MM.1S (cell line): ENCODE data around the gene GABARAPL1.

ENCODE experiments used
- EZH2 ChIP-seq: fragments of 300-600 bp; sonication (generic); optimal IDR thresholded peaks from 2 replicates; pipeline ENCODE3; 2017; ENCODE audit warnings: low read depth, mild to moderate bottlenecking, antibody characterized with exemption, low read length, mixed read lengths
- TF ChIP-seq, protein P1 (sequence below): fragments of 300-600 bp; sonication (generic); IDR thresholded peaks from 2 replicates; pipeline ENCODE4 v1.5.1; 2016; ENCODE audit warnings: antibody characterized with exemption, low read length, mixed read lengths

GRCh38 chr12:10178821-10179220 is 33.9 kb upstream of the GABARAPL1 start, which contains the start of gene TMEM52B:
- TF ChIP-seq, protein P1, sequence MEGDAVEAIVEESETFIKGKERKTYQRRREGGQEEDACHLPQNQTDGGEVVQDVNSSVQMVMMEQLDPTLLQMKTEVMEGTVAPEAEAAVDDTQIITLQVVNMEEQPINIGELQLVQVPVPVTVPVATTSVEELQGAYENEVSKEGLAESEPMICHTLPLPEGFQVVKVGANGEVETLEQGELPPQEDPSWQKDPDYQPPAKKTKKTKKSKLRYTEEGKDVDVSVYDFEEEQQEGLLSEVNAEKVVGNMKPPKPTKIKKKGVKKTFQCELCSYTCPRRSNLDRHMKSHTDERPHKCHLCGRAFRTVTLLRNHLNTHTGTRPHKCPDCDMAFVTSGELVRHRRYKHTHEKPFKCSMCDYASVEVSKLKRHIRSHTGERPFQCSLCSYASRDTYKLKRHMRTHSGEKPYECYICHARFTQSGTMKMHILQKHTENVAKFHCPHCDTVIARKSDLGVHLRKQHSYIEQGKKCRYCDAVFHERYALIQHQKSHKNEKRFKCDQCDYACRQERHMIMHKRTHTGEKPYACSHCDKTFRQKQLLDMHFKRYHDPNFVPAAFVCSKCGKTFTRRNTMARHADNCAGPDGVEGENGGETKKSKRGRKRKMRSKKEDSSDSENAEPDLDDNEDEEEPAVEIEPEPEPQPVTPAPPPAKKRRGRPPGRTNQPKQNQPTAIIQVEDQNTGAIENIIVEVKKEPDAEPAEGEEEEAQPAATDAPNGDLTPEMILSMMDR = no peak
- no peak for TF ChIP-seq EZH2
